NCI-H524 treated with DMSO at 0.1 percent for 48 hours (cell line): Measurements from ENCODE around the gene NHS.
A peak's percentile ranks its signal among the peaks of the same experiment; 100 is the strongest.

Source experiments
- DNase-seq: peaks from one replicate; lab custom pipeline; 2025; lab: John Stamatoyannopoulos, UW

The NHS gene

GRCh38 chrX:17736856-17737709 is 362.1 kb downstream of the NHS start, which contains the start of gene SCML1:
Gene SCML1, plus strand, starts transcription at chrX:17737493. Its CDS starts 6,694 bp downstream, at chrX:17744187.
- peak; percentile 87 for DNase-seq

GRCh38 chrX:17737710-17737985 is 362.6 kb downstream of the NHS start:
- DNase-seq = no peak

- peak; percentile 35 for DNase-seq
These were observed 363.1 kb downstream of the NHS start for GRCh38 chrX:17737986-17738713.

- no peak for DNase-seq
These were observed 363.9 kb downstream of the NHS start for GRCh38 chrX:17738737-17739535.

- peak; percentile 80 for DNase-seq
These were observed 365.4 kb downstream of the NHS start for GRCh38 chrX:17740137-17741122.

GRCh38 chrX:17741123-17741511 is 366.1 kb downstream of the NHS start:
- peak; percentile 76 for DNase-seq

- DNase-seq = no peak
These were observed 368.9 kb downstream of the NHS start for GRCh38 chrX:17743913-17744312.

- no peak for DNase-seq
These were observed 370.0 kb downstream of the NHS start for GRCh38 chrX:17744896-17745523.

- no peak for DNase-seq
These were observed 372.7 kb downstream of the NHS start for GRCh38 chrX:17747692-17748091.

- no peak for DNase-seq
These were observed 373.7 kb downstream of the NHS start for GRCh38 chrX:17748684-17749083.

- DNase-seq = no peak
These were observed 375.4 kb downstream of the NHS start for GRCh38 chrX:17750436-17750835.

GRCh38 chrX:17758382-17758781 is 383.4 kb downstream of the NHS start:
- no peak for DNase-seq

- no peak for DNase-seq
These were observed 385.0 kb downstream of the NHS start for GRCh38 chrX:17759990-17760389.

- no peak for DNase-seq
These were observed 392.7 kb downstream of the NHS start for GRCh38 chrX:17767734-17768133.

- no peak for DNase-seq
These were observed 394.0 kb downstream of the NHS start for GRCh38 chrX:17768997-17769396.

- no peak for DNase-seq
These were observed 394.8 kb downstream of the NHS start for GRCh38 chrX:17769701-17770269.

GRCh38 chrX:17773221-17773876 is 398.3 kb downstream of the NHS start:
- DNase-seq = no peak

- DNase-seq = no peak
These were observed 399.1 kb downstream of the NHS start for GRCh38 chrX:17774053-17774452.

GRCh38 chrX:17778997-17779396 is 404.0 kb downstream of the NHS start:
- DNase-seq = no peak

- DNase-seq = no peak
These were observed 404.4 kb downstream of the NHS start for GRCh38 chrX:17779434-17779833.
